H1 (cell line): ENCODE results near the gene RNU6-1. TPM values are rescaled to one million over a fixed set of nuclear protein-coding genes. Genes with fewer than 3 reads are reported as not detected.
A peak's percentile ranks its signal among the peaks of the same experiment; 100 is the strongest.

Experiments
- CTCF ChIA-PET: fragments of 300-600 bp; sonication (Branson Sonifier 250); formaldehyde crosslinking; loops from one replicate; lab custom pipeline; 2021; ENCODE audit not compliant: partially characterized antibody; lab: Charles Lee
- POLR2A ChIA-PET: fragments of 300-600 bp; sonication (Branson Sonifier 250); formaldehyde crosslinking; loops from one replicate; lab custom pipeline; 2021; ENCODE audit warnings: inconsistent platforms; ENCODE audit not compliant: partially characterized antibody; lab: Charles Lee
- DNase-seq, 2 experiments: peaks; one replicate each; pipeline versions ENCODE4 v3.0.0 to v3.0.0-alpha.2; 2010 to 2022; ENCODE audit warnings: low spot score in 2 of 2, low read depth in 1 of 2, mixed read lengths in 1 of 2
- FAIRE-seq: peaks from 2 replicates; lab custom pipeline; 2011; peaks lifted over from hg19 to GRCh38; lab: Jason Lieb, UNC
- H2AFZ ChIP-seq: 2 replicates; pipeline ENCODE4 v1.8.1; 2012; ENCODE audit warnings: low read length, inconsistent platforms
- H2AK5ac ChIP-seq: 2 replicates; pipeline ENCODE4 v1.6.1; 2013; ENCODE audit warnings: low read depth, low read length
- H2BK120ac ChIP-seq: replicated peaks from 2 replicates; pipeline ENCODE3; 2013; ENCODE audit warnings: low read depth, low read length, inconsistent platforms
- H2BK12ac ChIP-seq: 2 replicates; pipeline ENCODE4 v1.6.1; 2013; ENCODE audit warnings: low read depth, low read length
- H2BK15ac ChIP-seq: 2 replicates; pipeline ENCODE4 v1.6.1; 2013; ENCODE audit warnings: low read length
- H2BK20ac ChIP-seq: 2 replicates; pipeline ENCODE4 v1.6.1; 2013; ENCODE audit warnings: low read length
- H2BK5ac ChIP-seq: 2 replicates; pipeline ENCODE4 v1.6.1; 2013; ENCODE audit warnings: low read depth, low read length
- H3K14ac ChIP-seq: 2 replicates; pipeline ENCODE4 v1.6.1; 2013; ENCODE audit warnings: inconsistent platforms; ENCODE audit not compliant: insufficient read length
- H3K18ac ChIP-seq: 2 replicates; pipeline ENCODE4 v1.6.1; 2013; ENCODE audit warnings: low read length; ENCODE audit errors: extremely low read depth
- H3K23ac ChIP-seq: 2 replicates; pipeline ENCODE4 v1.6.1; 2013; ENCODE audit warnings: inconsistent platforms; ENCODE audit not compliant: insufficient read length
- H3K23me2 ChIP-seq: 2 replicates; pipeline ENCODE4 v1.6.1; 2013; ENCODE audit warnings: low read depth, low read length
- H3K27ac ChIP-seq: 2 replicates; pipeline ENCODE4 v1.6.1; 2011; ENCODE audit warnings: low read depth, low read length, inconsistent platforms
- H3K27me3 ChIP-seq, 4 experiments: replicated peaks in 1 of 4; 1 replicate in 1 of 4; 2 replicates in 3 of 4; pipeline versions ENCODE4 v1.6.1 to v1.8.1; 2011 to 2013; ENCODE audit warnings: low read length in 3 of 4, mild to moderate bottlenecking in 3 of 4, inconsistent platforms in 2 of 4, mixed read lengths in 2 of 4, moderate library complexity in 1 of 4; ENCODE audit not compliant: control insufficient read depth in 3 of 4, insufficient read depth in 3 of 4; ENCODE audit errors: extremely low read depth in 1 of 4
- H3K36me3 ChIP-seq, 4 experiments: 2 replicates each; pipeline versions ENCODE4 v1.6.1 to v1.8.1; 2011 to 2013; ENCODE audit warnings: mild to moderate bottlenecking in 4 of 4, low read length in 3 of 4, moderate library complexity in 2 of 4, control low read depth in 1 of 4, inconsistent platforms in 1 of 4; ENCODE audit not compliant: insufficient read depth in 4 of 4, control insufficient read depth in 2 of 4
- H3K4ac ChIP-seq: replicated peaks from 2 replicates; pipeline ENCODE3; 2013; ENCODE audit warnings: low read length, low read depth, mixed read lengths, inconsistent platforms; ENCODE audit not compliant: insufficient read length
- H3K4me1 ChIP-seq, 4 experiments: replicated peaks in 1 of 4; 1 replicate in 1 of 4; 2 replicates in 3 of 4; pipeline versions ENCODE4 v1.6.1 to v1.8.1; 2011 to 2013; ENCODE audit warnings: low read length in 3 of 4, inconsistent platforms in 2 of 4, mixed read lengths in 1 of 4; ENCODE audit not compliant: insufficient read depth in 4 of 4, control insufficient read depth in 3 of 4
- H3K4me2 ChIP-seq, 2 experiments: 2 replicates each; pipeline versions ENCODE4 v1.6.1 to v1.8.1; 2011 to 2013; ENCODE audit warnings: low read depth in 2 of 2, low read length in 2 of 2, control low read depth in 1 of 2, inconsistent platforms in 1 of 2, mild to moderate bottlenecking in 1 of 2; ENCODE audit not compliant: insufficient read depth in 1 of 2
- H3K4me3 ChIP-seq, 4 experiments: fragments of 200-600, 300-600 bp in 1 of 4; sonication (generic), shearing (Covaris generic), sonication (Bioruptor Twin) in 1 of 4; 2 replicates each; pipeline versions ENCODE4 v1.5.1 to v1.8.1; 2011 to 2016; ENCODE audit warnings: low read length in 4 of 4, low read depth in 3 of 4, control low read depth in 2 of 4, inconsistent platforms in 2 of 4, mild to moderate bottlenecking in 2 of 4, mixed read lengths in 1 of 4, moderate library complexity in 1 of 4; ENCODE audit not compliant: insufficient read depth in 2 of 4; ENCODE audit errors: extremely low read depth in 1 of 4
- H3K56ac ChIP-seq: replicated peaks from 2 replicates; pipeline ENCODE3; 2013; ENCODE audit warnings: low read depth, mild to moderate bottlenecking, mixed read lengths, low read length, inconsistent platforms; ENCODE audit not compliant: insufficient read length
- H3K79me1 ChIP-seq: 2 replicates; pipeline ENCODE4 v1.6.1; 2013; ENCODE audit warnings: low read depth, low read length, control low read depth
- H3K79me2 ChIP-seq, 2 experiments: 2 replicates each; pipeline versions ENCODE4 v1.6.1 to v1.8.1; 2012 to 2013; ENCODE audit warnings: low read length in 2 of 2, mild to moderate bottlenecking in 2 of 2, inconsistent platforms in 1 of 2; ENCODE audit not compliant: insufficient read depth in 2 of 2, control insufficient read depth in 1 of 2
- H3K9ac ChIP-seq, 4 experiments: replicated peaks in 1 of 4; 1 replicate in 1 of 4; 2 replicates in 3 of 4; pipeline versions ENCODE4 v1.6.1 to v1.8.1; 2011 to 2013; ENCODE audit warnings: low read depth in 3 of 4, low read length in 3 of 4, control low read depth in 2 of 4, mild to moderate bottlenecking in 2 of 4, moderate library complexity in 2 of 4, inconsistent platforms in 1 of 4; ENCODE audit errors: extremely low read depth in 1 of 4
- H3K9me3 ChIP-seq, 2 experiments: 2 replicates each; pipeline versions ENCODE4 v1.6.1 to v1.8.1; 2012 to 2013; ENCODE audit warnings: mild to moderate bottlenecking in 2 of 2, moderate library complexity in 2 of 2, control low read depth in 1 of 2, inconsistent platforms in 1 of 2, low read depth in 1 of 2, low read length in 1 of 2, mixed read lengths in 1 of 2; ENCODE audit not compliant: insufficient read depth in 2 of 2
- H4K20me1 ChIP-seq, 2 experiments: replicated peaks in 1 of 2; 2 replicates each; pipeline versions ENCODE3 to v1.8.1; 2011 to 2013; ENCODE audit warnings: inconsistent platforms in 2 of 2, low read length in 2 of 2, mild to moderate bottlenecking in 1 of 2; ENCODE audit not compliant: insufficient read depth in 2 of 2, control insufficient read depth in 1 of 2
- H4K5ac ChIP-seq: 2 replicates; pipeline ENCODE4 v1.6.1; 2013; ENCODE audit warnings: low read length, low read depth, mixed read lengths, inconsistent platforms; ENCODE audit not compliant: insufficient read length
- H4K8ac ChIP-seq: 2 replicates; pipeline ENCODE4 v1.8.0; 2013; ENCODE audit warnings: mild to moderate bottlenecking, moderate library complexity, low read length, inconsistent platforms; ENCODE audit not compliant: insufficient read depth; ENCODE audit errors: extremely low read depth
- H4K91ac ChIP-seq: replicated peaks from 2 replicates; pipeline ENCODE3; 2013; ENCODE audit warnings: low read length, mixed read lengths, inconsistent platforms; ENCODE audit not compliant: insufficient read length
- EP300 ChIP-seq, 2 experiments: IDR thresholded peaks; 1 replicate in 1 of 2; 2 replicates in 1 of 2; pipeline ENCODE4 v1.6.1; 2011 to 2012; ENCODE audit warnings: low read depth in 2 of 2, low read length in 2 of 2, mild to moderate bottlenecking in 2 of 2, borderline replicate concordance in 1 of 2, inconsistent platforms in 1 of 2, moderate library complexity in 1 of 2
- RNF2 ChIP-seq: fragments of 200-900, 300-1000 bp; sonication (generic); IDR thresholded peaks from 2 replicates; pipeline ENCODE4 v1.7.1; 2016; ENCODE audit warnings: borderline replicate concordance, low read depth, mild to moderate bottlenecking, antibody characterized with exemption, low read length; ENCODE audit not compliant: poor library complexity, severe bottlenecking; ENCODE audit errors: missing control alignments
- WGBS, 2 experiments: shearing (Covaris generic) in 1 of 2; methylation state at CpG; one replicate each; pipeline versions ENCODE4 v1.1.6 to v1.1.7; 2013 to 2015; ENCODE audit warnings: low lambda C conversion rate in 2 of 2, mixed read lengths in 2 of 2, inconsistent platforms in 1 of 2, low coverage in 1 of 2, missing lambda C conversion rate in 1 of 2; ENCODE audit not compliant: insufficient replicate concordance in 2 of 2, insufficient coverage in 1 of 2, insufficient read length in 1 of 2; ENCODE audit errors: extremely low coverage in 1 of 2, missing lambda C conversion rate in 1 of 2; 5-methylcytosine and 5-hydroxymethylcytosine counted together
- polyA plus RNA-seq, 7 experiments: library from polyadenylated mRNA; depleted of rRNA in 3 of 7; stranded (reverse) in 5 of 7; unstranded in 2 of 7; fragments of >200 nt in 5 of 7; fragments of 200-250 nt in 2 of 7; gene quantifications; 1 replicate in 5 of 7; 2 replicates in 1 of 7; 4 replicates in 1 of 7; pipeline versions ENCODE4 v1.2.1 to v1.2.3, GENCODE V29; 2011 to 2013; ENCODE audit warnings: missing spikeins in 2 of 7, mixed read lengths in 2 of 7
- total RNA-seq: library from RNA; stranded (reverse); fragmentation: NEBNext Ultra II Directional; extraction: Animal tissue kit (Norgen Biotek cat#: 25700); gene quantifications from 2 replicates; pipeline ENCODE4 v1.2.1, GENCODE V29; 2021

The RNU6-1 gene
- total and polyA plus RNA-seq, 2 of the 8 experiments (the other 6 are each of a cell fraction or from before 2014, with no cell fraction given), result not detected

DNA sequence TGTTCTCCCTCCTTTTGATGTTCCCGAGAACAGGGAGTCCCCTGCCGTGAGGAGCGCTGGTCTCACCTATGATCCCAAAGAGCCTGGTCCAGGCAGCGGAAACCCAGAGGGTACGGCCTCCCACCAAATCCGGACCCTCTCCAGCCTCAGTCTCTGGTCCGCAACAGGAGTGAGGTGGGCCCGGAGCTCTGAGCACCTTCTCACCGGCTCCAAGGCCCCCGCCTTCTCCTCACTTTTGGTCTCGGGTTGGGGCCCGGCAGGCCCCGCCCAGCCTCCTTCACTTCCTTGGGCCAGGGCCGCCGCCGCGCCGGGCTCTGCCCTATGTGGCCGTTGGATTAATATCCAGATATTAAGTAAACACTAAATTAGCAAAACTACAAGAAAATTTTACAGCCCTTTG is 20.2 kb downstream of the RNU6-1 start:
- H2BK12ac ChIP-seq, result no peak overlapping the region
- DNase-seq, result no peak
- H3K18ac ChIP-seq, result no peak overlapping the region
- peaks cover under 1 to 37% (median 27%) of the 10 kb centered on the region in 4 experiments for H3K4me1 ChIP-seq
- H2AK5ac ChIP-seq, result no peak overlapping the region
- peak overlapping the region in 3 of 4 experiments; percentile 6 to 50 (median 14); a peak in 4 of 8 replicates for H3K4me3 ChIP-seq
- H4K5ac ChIP-seq, result no peak overlapping the region
- H3K4me2 ChIP-seq, result peak overlapping the region; percentile 69 to 73
- peaks cover 59 to 72% (median 71%) of the 10 kb centered on the region in 4 experiments for H3K27me3 ChIP-seq
- no peak overlapping the region for H2AFZ ChIP-seq
- H2BK5ac ChIP-seq, result no peak overlapping the region
- no peak overlapping the region for H2BK15ac ChIP-seq
- H3K79me1 ChIP-seq, result no peaks in the 10 kb centered on the region; the same call in 1 of the 2 replicates
- H4K91ac ChIP-seq, result no peak overlapping the region
- CTCF ChIA-PET, result interaction anchor here (1.6 to 2.2 kb wide), 2 partner anchors 13 to 35 kb away, joined by 3 to 6 read pairs; no protein-coding TSS in a partner anchor
- H3K4ac ChIP-seq, result no peak overlapping the region
- POLR2A ChIA-PET, result interaction anchor here (5.0 kb wide), 1 partner anchor 12 kb away, joined by 24 read pairs; no protein-coding TSS in a partner anchor
- no peak overlapping the region for H3K27ac ChIP-seq
- peaks cover 7% of the 10 kb centered on the region; the same call in 1 of the 2 replicates for H3K23me2 ChIP-seq
- no peak for FAIRE-seq
- WGBS, 2 experiments, result 13% methylated on average over 18 of the region's 19 CpGs; no CpG with 5 or more reads in 1 of the 2 experiments
- no peak overlapping the region; the same call in 1 of the 2 replicates for H2BK20ac ChIP-seq
- H4K8ac ChIP-seq, result no peak overlapping the region
- H3K56ac ChIP-seq, result no peak overlapping the region
- no peaks in the 10 kb centered on the region for H3K9me3 ChIP-seq
- H4K20me1 ChIP-seq, result peaks cover 19 to 25% of the 10 kb centered on the region in 2 experiments
- H2BK120ac ChIP-seq, result no peak overlapping the region
- peaks cover 0 to 8% (median 0%) of the 10 kb centered on the region in 4 experiments; a peak in 1 of 8 replicates for H3K36me3 ChIP-seq
- H3K9ac ChIP-seq, result no peak overlapping the region
- no peak overlapping the region for H3K14ac ChIP-seq
- no peaks in the 10 kb centered on the region for H3K79me2 ChIP-seq
- TF ChIP-seq RNF2, result peak; percentile 27
- no peak for TF ChIP-seq EP300 (IDR thresholded peaks at IDR 0.05; ENCODE audit: borderline replicate concordance in 1 of 2, low read depth in 2 of 2, low read length in 2 of 2)
- H3K23ac ChIP-seq, result no peak overlapping the region
